Tibial nerve (tissue), 3 donors: ENCODE data around the gene PGGHG.

Source experiments
- CTCF ChIP-seq, 5 experiments: fragments of 200-600 bp in 3 of 5; fragments of 450-650 bp in 2 of 5; sonication (generic) in 3 of 5; IDR thresholded peaks; one replicate each; pipeline ENCODE4 v1.5.1; 2016 to 2019; ENCODE audit warnings: antibody characterized with exemption in 5 of 5, mild to moderate bottlenecking in 3 of 5, moderate library complexity in 2 of 5
- POLR2A ChIP-seq, 2 donors: fragments of 450-650 bp; IDR thresholded peaks; one replicate each; pipeline ENCODE4 v1.6.1; 2017; ENCODE audit warnings: antibody characterized with exemption in 2 of 2, mild to moderate bottlenecking in 2 of 2, moderate library complexity in 2 of 2

- TF ChIP-seq POLR2A (IDR thresholded peaks at IDR 0.05): no peak
- TF ChIP-seq CTCF (IDR thresholded peaks at IDR 0.05): no peak
Observed at GRCh38 chr11:299951-300735, 11.2 kb downstream of the PGGHG start.
